IMR-90 (cell line): ENCODE measurements around the gene LRRC15. TPM values are rescaled to one million over a fixed set of nuclear protein-coding genes. Genes with fewer than 3 reads are reported as not detected.
A peak's percentile ranks its signal among the peaks of the same experiment; 100 is the strongest.

Source experiments
- ATAC-seq: fragments of 200-7000 bp; cut with Tn5 transposase; 2 replicates; pipeline ENCODE4 v1.9.1; 2020; ENCODE audit warnings: low read depth, mild to moderate bottlenecking, moderate library complexity
- BruUV-seq: library from RNA; stranded (reverse); fragments of 400-500 nt; replicated peaks from 2 replicates; lab custom pipeline; 2021; lab: Mats Ljungman, UMichigan
- CTCF ChIA-PET: fragments of 300-600 bp; formaldehyde crosslinking; extraction: SDS; loops from one replicate; lab custom pipeline; 2021; ENCODE audit warnings: antibody characterized with exemption; lab: Yijun Ruan, JAX
- POLR2A ChIA-PET: fragments of 300-600 bp; sonication (Branson Sonifier 250); formaldehyde crosslinking; loops from one replicate; lab custom pipeline; 2022; ENCODE audit warnings: antibody characterized with exemption; ENCODE audit not compliant: unreplicated experiment; lab: Charles Lee
- DNase-seq: peaks from one replicate; pipeline ENCODE4 v3.0.0; 2013
- H2AFZ ChIP-seq: replicated peaks from 2 replicates; pipeline ENCODE3; 2013; ENCODE audit warnings: low read length, mild to moderate bottlenecking; ENCODE audit not compliant: poor library complexity
- H2AK5ac ChIP-seq: 2 replicates; pipeline ENCODE4 v1.6.1; 2013; ENCODE audit warnings: low read depth, low read length, inconsistent platforms
- H2AK9ac ChIP-seq: replicated peaks from 2 replicates; pipeline ENCODE3; 2013; ENCODE audit warnings: mild to moderate bottlenecking, low read depth, low read length, moderate library complexity; ENCODE audit not compliant: poor library complexity
- H2BK120ac ChIP-seq: 2 replicates; pipeline ENCODE4 v1.6.1; 2013; ENCODE audit warnings: low read depth, low read length, inconsistent platforms
- H2BK15ac ChIP-seq: 3 replicates; pipeline ENCODE4 v1.6.1; 2013; ENCODE audit warnings: low read depth, low read length, inconsistent platforms
- H2BK20ac ChIP-seq: 2 replicates; pipeline ENCODE4 v1.6.1; 2013; ENCODE audit warnings: low read depth, mild to moderate bottlenecking, inconsistent platforms, low read length, moderate library complexity
- H2BK5ac ChIP-seq: 2 replicates; pipeline ENCODE4 v1.6.1; 2013; ENCODE audit warnings: mild to moderate bottlenecking, low read depth, low read length, inconsistent platforms; ENCODE audit not compliant: poor library complexity, severe bottlenecking
- H3K14ac ChIP-seq: replicated peaks from 2 replicates; pipeline ENCODE4 v1.6.1; 2013; ENCODE audit warnings: low read depth, low read length, inconsistent platforms
- H3K18ac ChIP-seq: 2 replicates; pipeline ENCODE4 v1.6.1; 2013; ENCODE audit warnings: low read depth, low read length, control low read depth
- H3K23ac ChIP-seq: 2 replicates; pipeline ENCODE4 v1.6.1; 2013; ENCODE audit warnings: low read depth, low read length, inconsistent platforms
- H3K27ac ChIP-seq: 2 replicates; pipeline ENCODE4 v1.5.1; 2013; ENCODE audit warnings: mild to moderate bottlenecking, control low read depth, low read length; ENCODE audit not compliant: insufficient read depth
- H3K27me3 ChIP-seq: 2 replicates; pipeline ENCODE4 v1.6.1; 2013; ENCODE audit warnings: low read length; ENCODE audit not compliant: control insufficient read depth, insufficient read depth
- H3K36me3 ChIP-seq: 2 replicates; pipeline ENCODE4 v1.6.1; 2013; ENCODE audit warnings: low read length, mixed read lengths; ENCODE audit not compliant: control insufficient read depth, insufficient read depth
- H3K4ac ChIP-seq: 2 replicates; pipeline ENCODE4 v1.6.1; 2013; ENCODE audit warnings: low read depth, low read length, inconsistent platforms
- H3K4me1 ChIP-seq: 2 replicates; pipeline ENCODE4 v1.6.1; 2013; ENCODE audit warnings: low read length, mixed read lengths; ENCODE audit not compliant: control insufficient read depth, insufficient read depth
- H3K4me2 ChIP-seq: 2 replicates; pipeline ENCODE4 v1.6.1; 2013; ENCODE audit warnings: low read depth, mild to moderate bottlenecking, control low read depth, low read length, moderate library complexity
- H3K4me3 ChIP-seq: 2 replicates; pipeline ENCODE4 v1.5.1; 2013; ENCODE audit warnings: low read depth, mild to moderate bottlenecking, control low read depth, low read length, moderate library complexity; ENCODE audit not compliant: insufficient read depth
- H3K56ac ChIP-seq: 2 replicates; pipeline ENCODE4 v1.6.1; 2013; ENCODE audit warnings: low read length, inconsistent platforms; ENCODE audit not compliant: insufficient read depth; ENCODE audit errors: extremely low read depth
- H3K79me1 ChIP-seq, 2 experiments: 2 replicates each; pipeline ENCODE4 v1.6.1; 2013; ENCODE audit warnings: low read length in 2 of 2, inconsistent platforms in 1 of 2, low read depth in 1 of 2
- H3K9ac ChIP-seq: 2 replicates; pipeline ENCODE4 v1.6.1; 2013; ENCODE audit warnings: low read depth, low read length, control low read depth
- H3K9me1 ChIP-seq: 2 replicates; pipeline ENCODE4 v1.6.1; 2013; ENCODE audit warnings: low read length, inconsistent platforms; ENCODE audit not compliant: insufficient read depth
- H3K9me3 ChIP-seq: 2 replicates; pipeline ENCODE4 v1.6.1; 2013; ENCODE audit warnings: low read length; ENCODE audit not compliant: control insufficient read depth, insufficient read depth
- H4K20me1 ChIP-seq: 2 replicates; pipeline ENCODE4 v1.6.1; 2013; ENCODE audit warnings: low read length, inconsistent platforms; ENCODE audit not compliant: insufficient read depth
- H4K5ac ChIP-seq: 2 replicates; pipeline ENCODE4 v1.6.1; 2013; ENCODE audit warnings: mild to moderate bottlenecking, low read depth, low read length, control low read depth
- H4K8ac ChIP-seq, 2 experiments: 2 replicates each; pipeline ENCODE4 v1.6.1; 2013; ENCODE audit warnings: low read depth in 2 of 2, low read length in 2 of 2, control low read depth in 1 of 2, inconsistent platforms in 1 of 2
- H4K91ac ChIP-seq: 2 replicates; pipeline ENCODE4 v1.6.1; 2013; ENCODE audit warnings: low read depth, low read length, inconsistent platforms; ENCODE audit not compliant: insufficient read depth
- BHLHE40 ChIP-seq: fragments of 150-350 bp; IDR thresholded peaks from 2 replicates; pipeline ENCODE4 v1.6.1; 2016; ENCODE audit warnings: mild to moderate bottlenecking, low read depth, low read length
- CEBPB ChIP-seq: IDR thresholded peaks from 2 replicates; pipeline ENCODE4 v1.6.1; 2012; ENCODE audit warnings: low read depth, low read length, improper control_type of control experiment
- ELK1 ChIP-seq: fragments of 150-350 bp; IDR thresholded peaks from 2 replicates; pipeline ENCODE4 v1.6.1; 2016; ENCODE audit warnings: low read depth, mild to moderate bottlenecking, low read length, moderate library complexity, borderline replicate concordance
- FOS ChIP-seq: fragments of 150-350 bp; IDR thresholded peaks from 2 replicates; pipeline ENCODE4 v1.6.1; 2016; ENCODE audit warnings: low read depth, low read length
- MAFK ChIP-seq: IDR thresholded peaks from 2 replicates; pipeline ENCODE4 v1.6.1; 2012; ENCODE audit warnings: low read depth, low read length, improper control_type of control experiment
- POLR2A ChIP-seq: IDR thresholded peaks from 2 replicates; pipeline ENCODE4 v1.6.1; 2012; ENCODE audit warnings: mild to moderate bottlenecking, low read depth, low read length
- RCOR1 ChIP-seq: IDR thresholded peaks from 2 replicates; pipeline ENCODE4 v1.6.1; 2012; ENCODE audit warnings: mild to moderate bottlenecking, low read length, improper control_type of control experiment; ENCODE audit not compliant: insufficient replicate concordance
- USF2 ChIP-seq: fragments of 150-350 bp; IDR thresholded peaks from 2 replicates; pipeline ENCODE4 v1.6.1; 2017; ENCODE audit warnings: mild to moderate bottlenecking, antibody characterized with exemption, low read length, low read depth
- WGBS, 2 experiments: methylation state at CpG; one replicate each; pipeline versions ENCODE4 v1.1.5 to v1.1.7; 2013; ENCODE audit warnings: missing lambda C conversion rate in 2 of 2; ENCODE audit not compliant: insufficient read length in 1 of 2; ENCODE audit errors: extremely low coverage in 2 of 2; 5-methylcytosine and 5-hydroxymethylcytosine counted together
- dilution Hi-C: fragments of 300-500 bp; cut with HindIII; formaldehyde crosslinking; loops from one replicate; pipeline ENCODE4 v1.14.3; 2018; ENCODE audit warnings: low sequenced_read_pairs; ENCODE audit not compliant: unreplicated experiment
- in situ Hi-C: fragments of 300-500 bp; cut with MboI; formaldehyde crosslinking; loops from 3 replicates; pipeline ENCODE4 v1.14.3; 2019; ENCODE audit warnings: low sequenced_read_pairs, inconsistent platforms, mixed read lengths
- intact Hi-C: fragments of 100-400 bp; cut with micrococcal nuclease; formaldehyde crosslinking; loops from 2 replicates; pipeline ENCODE4 v1.10.0; 2022
- polyA plus RNA-seq, 3 experiments: library from polyadenylated mRNA; depleted of rRNA; stranded (reverse); fragments of >200 nt; gene quantifications; 2 replicates each; pipeline ENCODE4 v1.2.3, GENCODE V29; 2012; ENCODE audit warnings: low replicate concordance in 1 of 3
- total RNA-seq: library from RNA; depleted of rRNA; stranded (reverse); fragments of >200 nt; gene quantifications from 2 replicates; pipeline ENCODE4 v1.2.3, GENCODE V29; 2012

The LRRC15 gene
- total and polyA plus RNA-seq, 2 of the 4 experiments (the other 2 are of a cell fraction), result 2.5 to 9.0 TPM

- Histone ChIP-seq H3K4me3 (no peak overlapping the region), H3K18ac (no peak overlapping the region), H3K4me2 (no peak overlapping the region), H2AK9ac (no peak overlapping the region), H3K4me1 (peaks cover 6% of the 10 kb centered on the region), H3K79me1 (peaks cover 12 to 23% of the 10 kb centered on the region in 2 experiments), H3K14ac (no peak overlapping the region), H3K27ac (no peak overlapping the region), H3K23ac (no peak overlapping the region), H3K4ac (no peak overlapping the region), H2AK5ac (no peak overlapping the region), H3K9me3 (no peaks in the 10 kb centered on the region), H3K9ac (no peak overlapping the region), H4K20me1 (peaks cover 4% of the 10 kb centered on the region; the same call in 1 of the 2 replicates), H3K56ac (no peak overlapping the region), H4K8ac (no peak overlapping the region), H2BK20ac (no peak overlapping the region), H2BK120ac (no peak overlapping the region), H3K36me3 (peaks cover 22% of the 10 kb centered on the region), H3K9me1 (no peaks in the 10 kb centered on the region; the same call in 1 of the 2 replicates), H2BK5ac (no peak overlapping the region), H2BK15ac (no peak overlapping the region), H2AFZ (no peak overlapping the region), H4K91ac (no peak overlapping the region), H3K27me3 (no peaks in the 10 kb centered on the region), H4K5ac (no peak overlapping the region)
- no CpG with 5 or more reads among the region's 7 CpGs for WGBS, 2 experiments
- intact Hi-C loops, result loop anchor here (10.0 kb wide), 1 partner anchor 273 kb away; the partner anchor contains the start of gene HES1
- BruUV-seq, result no TSS peak
- in situ Hi-C loops, result loop anchor here (5.0 kb wide), 1 partner anchor 70 kb away; no protein-coding TSS in a partner anchor
- peak; percentile 77 for ATAC-seq
- TF ChIP-seq FOS (0 out of 2 replicates have a peak, but pooled peaks have one; percentile 34), MAFK (no peak), RCOR1 (no peak), USF2 (no peak), POLR2A (no peak), CEBPB (no peak), ELK1 (no peak), BHLHE40 (peak; percentile 58; the same call in 1 of the 2 replicates)
- dilution Hi-C loops, result no loop called here
- ChIA-PET POLR2A (no interaction called here), CTCF (interaction anchor here (1.0 to 4.8 kb wide), 3 partner anchors 64 to 226 kb away, joined by 3 to 18 read pairs (median 6); partner anchors contain the start of gene TMEM44)
- peak; percentile 77 for DNase-seq
Observed at GRCh38 chr3:194407423-194407822, 37.9 kb upstream of the LRRC15 start.
